A549 (cell line): ENCODE results near the gene NPR3.

ENCODE experiments used
- CEBPB ChIP-seq, 2 experiments: fragments of >200 bp in 1 of 2; sonication (Bioruptor Twin) in 1 of 2; formaldehyde crosslinking in 1 of 2; IDR thresholded peaks; 2 replicates each; pipeline ENCODE4 v1.6.1; 2012 to 2016
- HOXB5 ChIP-seq: fragments of 250-450 bp; sonication (Bioruptor Pico); IDR thresholded peaks from 2 replicates; pipeline ENCODE4 v1.5.0; 2020; ENCODE audit warnings: mild to moderate bottlenecking, moderate library complexity
- MAX ChIP-seq: IDR thresholded peaks from 2 replicates; pipeline ENCODE4 v1.6.1; 2012
- POLR2A ChIP-seq: IDR thresholded peaks from 2 replicates; pipeline ENCODE4 v1.6.1; 2012; ENCODE audit warnings: mild to moderate bottlenecking, low read length
- RCOR1 ChIP-seq: fragments of 150-350 bp; IDR thresholded peaks from 2 replicates; pipeline ENCODE4 v1.6.1; 2014; ENCODE audit warnings: antibody characterized with exemption, low read length, low read depth
- REST ChIP-seq: fragments of 200-600 bp; sonication (generic); IDR thresholded peaks from 2 replicates; pipeline ENCODE4 v1.6.1; 2016; ENCODE audit warnings: antibody characterized with exemption, mild to moderate bottlenecking, moderate library complexity
- TF ChIP-seq, protein P1 (sequence below): fragments of >200 bp; sonication (Bioruptor Twin); formaldehyde crosslinking; IDR thresholded peaks from 3 replicates; pipeline ENCODE4 v1.5.1; 2016

DNA sequence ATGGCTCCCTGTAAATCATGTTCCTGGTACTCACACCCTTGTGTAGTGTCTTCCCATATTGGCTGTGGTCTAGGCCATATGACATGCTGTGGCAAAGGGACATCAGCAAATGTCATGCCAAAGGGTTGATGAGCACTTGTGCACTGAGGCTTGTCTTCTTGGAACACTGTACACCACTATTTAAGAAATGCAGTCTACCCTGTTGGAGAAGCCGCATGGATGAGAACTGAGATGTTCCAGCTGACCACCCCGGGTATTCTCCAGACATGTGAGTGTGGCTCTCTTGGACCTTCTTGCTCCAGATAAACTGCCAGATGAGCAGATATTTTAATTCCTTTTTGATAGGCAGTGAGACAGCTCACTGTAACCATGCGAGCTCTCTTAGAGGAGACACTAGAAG lies 20.5 kb upstream of the NPR3 start:
- TF ChIP-seq CEBPB (IDR thresholded peaks at IDR 0.05) (no peak), MAX (no peak), RCOR1 (no peak), HOXB5 (CRISPR knock-in tag) (no peak), REST (no peak), POLR2A (no peak)
- TF ChIP-seq, protein P1, sequence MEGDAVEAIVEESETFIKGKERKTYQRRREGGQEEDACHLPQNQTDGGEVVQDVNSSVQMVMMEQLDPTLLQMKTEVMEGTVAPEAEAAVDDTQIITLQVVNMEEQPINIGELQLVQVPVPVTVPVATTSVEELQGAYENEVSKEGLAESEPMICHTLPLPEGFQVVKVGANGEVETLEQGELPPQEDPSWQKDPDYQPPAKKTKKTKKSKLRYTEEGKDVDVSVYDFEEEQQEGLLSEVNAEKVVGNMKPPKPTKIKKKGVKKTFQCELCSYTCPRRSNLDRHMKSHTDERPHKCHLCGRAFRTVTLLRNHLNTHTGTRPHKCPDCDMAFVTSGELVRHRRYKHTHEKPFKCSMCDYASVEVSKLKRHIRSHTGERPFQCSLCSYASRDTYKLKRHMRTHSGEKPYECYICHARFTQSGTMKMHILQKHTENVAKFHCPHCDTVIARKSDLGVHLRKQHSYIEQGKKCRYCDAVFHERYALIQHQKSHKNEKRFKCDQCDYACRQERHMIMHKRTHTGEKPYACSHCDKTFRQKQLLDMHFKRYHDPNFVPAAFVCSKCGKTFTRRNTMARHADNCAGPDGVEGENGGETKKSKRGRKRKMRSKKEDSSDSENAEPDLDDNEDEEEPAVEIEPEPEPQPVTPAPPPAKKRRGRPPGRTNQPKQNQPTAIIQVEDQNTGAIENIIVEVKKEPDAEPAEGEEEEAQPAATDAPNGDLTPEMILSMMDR: no peak
